ENCODE data around the gene PTPRN2.
"Not testable (repeated sequence)": the region's sequence is repeated elsewhere in the genome, so short reads cannot be mapped to it uniquely, and the experiment has no call there.

Gene PTPRN2

GRCh38 chr7:158555034-158555520, 32.5 kb downstream of the PTPRN2 start:
- no peak for DNase-seq

- DNase-seq, result no peak
Measured at GRCh38 chr7:158550886-158551452, 36.7 kb downstream of the PTPRN2 start.

GRCh38 chr7:158550394-158550700, 37.3 kb downstream of the PTPRN2 start:
- DNase-seq, result no peak

- DNase-seq, result no peak
Measured at GRCh38 chr7:158549616-158550393, 37.8 kb downstream of the PTPRN2 start.

GRCh38 chr7:158549176-158549615, 38.4 kb downstream of the PTPRN2 start:
- DNase-seq, result no peak

GRCh38 chr7:158548726-158549125, 38.9 kb downstream of the PTPRN2 start:
- no peak for DNase-seq

GRCh38 chr7:158547817-158548216, 39.8 kb downstream of the PTPRN2 start:
- DNase-seq, result no peak

- no peak for DNase-seq
Measured at GRCh38 chr7:158546626-158547025, 41.0 kb downstream of the PTPRN2 start.

- DNase-seq, result no peak
Measured at GRCh38 chr7:158546214-158546613, 41.4 kb downstream of the PTPRN2 start.

GRCh38 chr7:158544708-158545107, 42.9 kb downstream of the PTPRN2 start:
- no peak for DNase-seq

GRCh38 chr7:158543840-158544239, 43.8 kb downstream of the PTPRN2 start:
- no peak for DNase-seq

GRCh38 chr7:158542651-158543566, 44.7 kb downstream of the PTPRN2 start:
- no peak for DNase-seq

GRCh38 chr7:158541346-158542010, 46.1 kb downstream of the PTPRN2 start:
- DNase-seq, result no peak

GRCh38 chr7:158539711-158540146, 47.9 kb downstream of the PTPRN2 start:
- no peak for DNase-seq

GRCh38 chr7:158538156-158538946, 49.3 kb downstream of the PTPRN2 start:
- no peak for DNase-seq

- no peak for DNase-seq
Measured at GRCh38 chr7:158537516-158537882, 50.1 kb downstream of the PTPRN2 start.

GRCh38 chr7:158536871-158537515, 50.6 kb downstream of the PTPRN2 start:
- DNase-seq, result no peak

- DNase-seq, result no peak
Measured at GRCh38 chr7:158535079-158535478, 52.5 kb downstream of the PTPRN2 start.

- DNase-seq, result no peak
Measured at GRCh38 chr7:158534598-158534997, 53.0 kb downstream of the PTPRN2 start.

GRCh38 chr7:158534134-158534515, 53.5 kb downstream of the PTPRN2 start:
- not testable (repeated sequence) for DNase-seq

All from right kidney (tissue), 1 donor.